Lower leg skin (tissue), 4 donors: ENCODE data around the gene TMSB10. TPM values are rescaled to one million over a fixed set of nuclear protein-coding genes. Genes with fewer than 3 reads are reported as not detected.

Experiments
- DNase-seq, 2 donors: peaks; one replicate each; pipeline ENCODE4 v3.0.0-alpha.2; 2019; ENCODE audit warnings: low spot score in 2 of 2
- H3K4me3 ChIP-seq: fragments of 200-600 bp; sonication (generic); 2 replicates; pipeline ENCODE4 v1.5.1; 2017; ENCODE audit warnings: mild to moderate bottlenecking, low read depth; ENCODE audit not compliant: poor library complexity, severe bottlenecking
- CTCF ChIP-seq, 3 donors: fragments of 450-650 bp; IDR thresholded peaks; one replicate each; pipeline ENCODE4 v1.5.1; 2016; ENCODE audit warnings: antibody characterized with exemption in 3 of 3, mild to moderate bottlenecking in 3 of 3, moderate library complexity in 2 of 3
- POLR2A ChIP-seq, 2 donors: fragments of 450-650 bp; IDR thresholded peaks; one replicate each; pipeline ENCODE4 v1.6.1; 2016 to 2017; ENCODE audit warnings: antibody characterized with exemption in 2 of 2, mild to moderate bottlenecking in 1 of 2, moderate library complexity in 1 of 2
- WGBS, 2 donors: methylation state at CpG; one replicate each; pipeline ENCODE4 v1.1.5; 2018; 5-methylcytosine and 5-hydroxymethylcytosine counted together
- intact Hi-C: fragments of 100-400 bp; cut with DNase I; formaldehyde crosslinking; loops from one replicate; pipeline ENCODE4 v1.15.0; 2023; ENCODE audit warnings: low total_unique reads
- total RNA-seq, 4 donors: library from RNA; depleted of rRNA; stranded (reverse); fragments of >200 nt; gene quantifications; one replicate each; pipeline ENCODE4 v1.1.0, GENCODE V29; 2016

The TMSB10 gene
- total RNA-seq, 4 donors from 2014 or later: 774 to 1,415 (median 1,103) TPM

- DNase-seq: no peak
- no peak for TF ChIP-seq CTCF (IDR thresholded peaks at IDR 0.05)
- TF ChIP-seq POLR2A (IDR thresholded peaks at IDR 0.05): no peak
- no peak overlapping the region for H3K4me3 ChIP-seq
- intact Hi-C loops: no loop called here
- 70 to 71% methylated on average over 1 of the region's 1 CpG for WGBS, 2 donors
Measured at GRCh38 chr2:84878459-84878858, 27.0 kb upstream of the TMSB10 start.

- peak in 1 of 2 donors; percentile 43 for DNase-seq
- 74 to 76% methylated on average over 7 of the region's 7 CpGs for WGBS, 2 donors
- intact Hi-C loops: no loop called here
- H3K4me3 ChIP-seq: no peak overlapping the region
- TF ChIP-seq POLR2A (IDR thresholded peaks at IDR 0.05): no peak
- no peak for TF ChIP-seq CTCF (IDR thresholded peaks at IDR 0.05)
Measured at GRCh38 chr2:84878896-84879583, 26.4 kb upstream of the TMSB10 start.

GRCh38 chr2:84879584-84880394, 25.7 kb upstream of the TMSB10 start:
- intact Hi-C loops: loop anchor here (10.0 kb wide), 1 partner anchor 385 kb away; no protein-coding TSS in a partner anchor
- 7 to 9% methylated on average over 37 to 44 of the region's 45 CpGs for WGBS, 2 donors
- DNase-seq: peak in 1 of 2 donors; percentile 84
- peak overlapping the region; percentile 34 for H3K4me3 ChIP-seq
- TF ChIP-seq CTCF (IDR thresholded peaks at IDR 0.05): no peak
- TF ChIP-seq POLR2A (IDR thresholded peaks at IDR 0.05): no peak

- WGBS, 2 donors: 1% methylated on average over 8 of the region's 8 CpGs
- intact Hi-C loops: loop anchor here (10.0 kb wide), 1 partner anchor 386 kb away; no protein-coding TSS in a partner anchor
- no peak for DNase-seq
- H3K4me3 ChIP-seq: peak overlapping the region; percentile 34
- TF ChIP-seq CTCF (IDR thresholded peaks at IDR 0.05): no peak
- TF ChIP-seq POLR2A (IDR thresholded peaks at IDR 0.05): no peak
Measured at GRCh38 chr2:84880395-84880644, 25.1 kb upstream of the TMSB10 start.

GRCh38 chr2:84880645-84881521, 24.6 kb upstream of the TMSB10 start, which contains the start of gene TRABD2A:
TRABD2A (minus strand) TSS chr2:84881084; CDS start chr2:84881039, 45 bp downstream.
- intact Hi-C loops: loop anchor here (10.0 kb wide), 1 partner anchor 386 kb away; no protein-coding TSS in a partner anchor
- TF ChIP-seq CTCF (IDR thresholded peaks at IDR 0.05) (no peak), POLR2A (IDR thresholded peaks at IDR 0.05) (no peak)
- H3K4me3 ChIP-seq: peak within 1 kb of the TSS; percentile 34
- WGBS, 2 donors: 0 to 1% methylated on average over 35 to 41 of the region's 77 CpGs
- peak in 1 of 2 donors; percentile 84 for DNase-seq
